T-cell (primary cell): ENCODE measurements around the gene IL17RE. TPM values are rescaled to one million over a fixed set of nuclear protein-coding genes. Genes with fewer than 3 reads are reported as not detected.
"Not testable (repeated sequence)": the region's sequence is repeated elsewhere in the genome, so short reads cannot be mapped to it uniquely, and the experiment has no call there.

Experiments
- ATAC-seq, 4 experiments: fragments of 200-7000 bp in 3 of 4; fragments of 150-1000 bp in 1 of 4; cut with Tn5 transposase; replicated peaks in 1 of 4; 1 replicate in 3 of 4; 2 replicates in 1 of 4; pipeline ENCODE4 v1.10.0; 2021; ENCODE audit warnings: moderate library complexity in 3 of 4, mild to moderate bottlenecking in 2 of 4, moderate number of reproducible peaks in 1 of 4
- CTCF ChIA-PET, 2 donors: fragments of 300-600 bp; sonication (Branson Sonifier 250); formaldehyde crosslinking; loops; one replicate each; lab custom pipeline; 2022; ENCODE audit warnings: antibody characterized with exemption in 2 of 2; lab: Charles Lee
- POLR2A ChIA-PET, 2 donors: fragments of 300-600 bp; sonication (Branson Sonifier 250); formaldehyde crosslinking; loops; one replicate each; lab custom pipeline; 2022; ENCODE audit warnings: antibody characterized with exemption in 2 of 2; lab: Charles Lee
- DNase-seq, 35 experiments: peaks; one replicate each; pipeline versions ENCODE4 v3.0.0 to v3.0.0-alpha.2; 2013 to 2023
- H3K27ac ChIP-seq: one replicate; pipeline ENCODE4 v1.5.1; 2013; ENCODE audit warnings: low read length
- H3K27me3 ChIP-seq, 2 experiments: replicated peaks in 1 of 2; 1 replicate in 1 of 2; 2 replicates in 1 of 2; pipeline versions ENCODE4 v1.6.1 to v1.7.0; 2013; ENCODE audit warnings: low read length in 1 of 2, mixed read lengths in 1 of 2; ENCODE audit not compliant: control insufficient read depth in 2 of 2, insufficient read depth in 2 of 2; ENCODE audit errors: extremely low read depth in 1 of 2
- H3K36me3 ChIP-seq, 2 donors: 1 replicate in 1 of 2; 2 replicates in 1 of 2; pipeline versions ENCODE4 v1.6.1 to v1.7.0; 2013; ENCODE audit warnings: low read length in 1 of 2; ENCODE audit not compliant: control insufficient read depth in 2 of 2, insufficient read depth in 1 of 2; ENCODE audit errors: extremely low read depth in 1 of 2
- H3K4me1 ChIP-seq, 2 experiments: 1 replicate in 1 of 2; 2 replicates in 1 of 2; pipeline versions ENCODE4 v1.6.1 to v1.7.0; 2013; ENCODE audit warnings: low read length in 2 of 2, mixed read lengths in 1 of 2; ENCODE audit not compliant: insufficient read depth in 2 of 2, control insufficient read depth in 1 of 2; ENCODE audit errors: extremely low read depth in 1 of 2
- H3K4me3 ChIP-seq, 2 donors: 1 replicate in 1 of 2; 2 replicates in 1 of 2; pipeline versions ENCODE4 v1.5.1 to v1.7.0; 2013; ENCODE audit warnings: mild to moderate bottlenecking in 2 of 2, low read length in 1 of 2, moderate library complexity in 1 of 2; ENCODE audit not compliant: control insufficient read depth in 1 of 2; ENCODE audit errors: extremely low read depth in 1 of 2
- H3K9me3 ChIP-seq: 2 replicates; pipeline ENCODE4 v1.7.0; 2013
- H3K27ac Mint-ChIP-seq, 2 donors: one replicate each; pipeline ENCODE4 v1.8.0; 2020 to 2021; ENCODE audit warnings: mild to moderate bottlenecking in 2 of 2, mixed read lengths in 2 of 2
- H3K27me3 Mint-ChIP-seq, 2 donors: one replicate each; pipeline ENCODE4 v1.8.0; 2021 to 2022; ENCODE audit warnings: mixed read lengths in 2 of 2
- H3K36me3 Mint-ChIP-seq: one replicate; pipeline ENCODE4 v1.8.0; 2021; ENCODE audit warnings: mixed read lengths
- H3K4me1 Mint-ChIP-seq, 3 donors: one replicate each; pipeline ENCODE4 v1.8.0; 2020 to 2022; ENCODE audit warnings: mixed read lengths in 3 of 3, mild to moderate bottlenecking in 1 of 3
- H3K4me3 Mint-ChIP-seq, 3 donors: one replicate each; pipeline ENCODE4 v1.8.0; 2020 to 2022; ENCODE audit warnings: mild to moderate bottlenecking in 3 of 3, mixed read lengths in 3 of 3, moderate library complexity in 3 of 3
- H3K9me3 Mint-ChIP-seq, 3 donors: one replicate each; pipeline ENCODE4 v1.8.0; 2020 to 2022; ENCODE audit warnings: mixed read lengths in 3 of 3
- WGBS: methylation state at CpG from one replicate; pipeline ENCODE4 v1.1.5; 2013; ENCODE audit warnings: missing lambda C conversion rate; ENCODE audit not compliant: insufficient coverage; 5-methylcytosine and 5-hydroxymethylcytosine counted together
- total RNA-seq, 35 experiments: library from RNA in 6 of 35; stranded (reverse) in 6 of 35; fragments of 120-200 nt in 1 of 35; gene quantifications; one replicate each; pipeline versions ENCODE4 v1.2.1 to v1.2.4 and lab custom pipeline; 2013 to 2026

The IL17RE gene
- total RNA-seq, 5 donors from 2014 or later (not counting 1 experiment from before 2014, with no cell fraction given), result 0.68 to 5.1 (median 1.9) TPM

GRCh38 chr3:9938966-9939365 is 36.3 kb downstream of the IL17RE start:
- DNase-seq, result no peak
- POLR2A ChIA-PET, result no interaction called here

GRCh38 chr3:9939906-9940305 is 37.3 kb downstream of the IL17RE start:
- WGBS, result no CpG with 5 or more reads among the region's 32 CpGs

More at GRCh38 chr3:9938966-9939365, 36.3 kb downstream of the IL17RE start:
- peaks cover 21 to 24% (median 22%) of the 10 kb centered on the region in 3 donors for H3K4me1 Mint-ChIP-seq
- no peaks in the 10 kb centered on the region for H3K27me3 ChIP-seq
- H3K36me3 ChIP-seq, result peaks cover 8 to 34% of the 10 kb centered on the region in 2 donors
- H3K27me3 Mint-ChIP-seq, result no peaks in the 10 kb centered on the region
- peaks cover 30% of the 10 kb centered on the region for H3K36me3 Mint-ChIP-seq
- no peak overlapping the region for H3K27ac Mint-ChIP-seq
- no peaks in the 10 kb centered on the region for H3K9me3 ChIP-seq
- CTCF ChIA-PET, result no interaction called here
- peaks cover 13 to 21% of the 10 kb centered on the region in 2 experiments for H3K4me1 ChIP-seq
- H3K4me3 ChIP-seq, result no peak overlapping the region
- WGBS, result no CpG with 5 or more reads among the region's 2 CpGs
- no peak overlapping the region for H3K27ac ChIP-seq
- no peak overlapping the region for H3K4me3 Mint-ChIP-seq
- no peaks in the 10 kb centered on the region for H3K9me3 Mint-ChIP-seq
- ATAC-seq, result no peak

GRCh38 chr3:9940746-9941145 is 38.1 kb downstream of the IL17RE start:
- no peak overlapping the region for H3K27ac ChIP-seq
- ATAC-seq (no peak), DNase-seq (no peak)
- Mint-ChIP-seq H3K27me3 (no peaks in the 10 kb centered on the region), H3K4me1 (peaks cover 4 to 8% (median 7%) of the 10 kb centered on the region in 3 donors), H3K9me3 (no peaks in the 10 kb centered on the region), H3K4me3 (no peak overlapping the region), H3K36me3 (peaks cover 21% of the 10 kb centered on the region), H3K27ac (no peak overlapping the region)
- peaks cover 0 to 4% of the 10 kb centered on the region in 2 experiments for H3K4me1 ChIP-seq
- 97% methylated on average over 9 of the region's 10 CpGs for WGBS
- POLR2A ChIA-PET, result no interaction called here
- peaks cover 8 to 34% of the 10 kb centered on the region in 2 donors for H3K36me3 ChIP-seq
- no peaks in the 10 kb centered on the region for H3K9me3 ChIP-seq
- no peak overlapping the region for H3K4me3 ChIP-seq
- CTCF ChIA-PET, result no interaction called here
- no peaks in the 10 kb centered on the region for H3K27me3 ChIP-seq

More at GRCh38 chr3:9939906-9940305, 37.3 kb downstream of the IL17RE start:
- H3K4me3 Mint-ChIP-seq, H3K27me3 Mint-ChIP-seq, H3K9me3 Mint-ChIP-seq, POLR2A ChIA-PET, ATAC-seq, H3K27ac ChIP-seq, H3K27me3 ChIP-seq, DNase-seq, CTCF ChIA-PET, H3K9me3 ChIP-seq, H3K4me3 ChIP-seq, H3K27ac Mint-ChIP-seq: not testable (repeated sequence)
- Mint-ChIP-seq H3K4me1 (peaks cover 12 to 15% (median 14%) of the 10 kb centered on the region in 3 donors), H3K36me3 (peaks cover 29% of the 10 kb centered on the region)
- peaks cover 5 to 11% of the 10 kb centered on the region in 2 experiments for H3K4me1 ChIP-seq
- peaks cover 8 to 34% of the 10 kb centered on the region in 2 donors for H3K36me3 ChIP-seq

- H3K9me3 ChIP-seq, result no peaks in the 10 kb centered on the region
- ChIA-PET POLR2A (no interaction called here), CTCF (interaction anchor here (0.5 to 1.3 kb wide), 3 partner anchors 9 to 21 kb away, joined by 4 read pairs; partner anchors contain the start of gene CRELD1 (in 1 of the 2))
- Mint-ChIP-seq H3K4me1 (peaks cover 0 to 4% (median 4%) of the 10 kb centered on the region in 3 donors), H3K27ac (peak overlapping the region in 1 of 2 donors; percentile 28), H3K4me3 (no peak overlapping the region), H3K27me3 (no peaks in the 10 kb centered on the region), H3K9me3 (no peaks in the 10 kb centered on the region), H3K36me3 (peaks cover 13% of the 10 kb centered on the region)
- ATAC-seq (no peak), DNase-seq (no peak)
- 86% methylated on average over 1 of the region's 4 CpGs for WGBS
- no peak overlapping the region for H3K27ac ChIP-seq
- no peak overlapping the region for H3K4me3 ChIP-seq
- no peaks in the 10 kb centered on the region for H3K27me3 ChIP-seq
- peaks cover 0 to 10% of the 10 kb centered on the region in 2 experiments for H3K4me1 ChIP-seq
- peaks cover 8 to 27% of the 10 kb centered on the region in 2 donors for H3K36me3 ChIP-seq
Observed at GRCh38 chr3:9942164-9942563, 39.5 kb downstream of the IL17RE start.

GRCh38 chr3:9942934-9943690 is 40.5 kb downstream of the IL17RE start:
- 92% methylated on average over 10 of the region's 11 CpGs for WGBS
- no peak overlapping the region for H3K4me3 ChIP-seq
- no peaks in the 10 kb centered on the region for H3K9me3 Mint-ChIP-seq
- ChIA-PET POLR2A (no interaction called here), CTCF (interaction anchor here in 1 of 2 donors (0.5 to 1.3 kb wide), 2 partner anchors 10 to 20 kb away, joined by 4 read pairs; no protein-coding TSS in a partner anchor)
- peaks cover 11% of the 10 kb centered on the region for H3K36me3 Mint-ChIP-seq
- peak overlapping the region in 1 of 2 donors; percentile 52 for H3K27ac Mint-ChIP-seq
- H3K36me3 ChIP-seq, result peaks cover 8 to 18% of the 10 kb centered on the region in 2 donors
- H3K27me3 Mint-ChIP-seq, result no peaks in the 10 kb centered on the region
- H3K27me3 ChIP-seq, result no peaks in the 10 kb centered on the region
- ATAC-seq (no peak), DNase-seq (no peak)
- no peak overlapping the region for H3K27ac ChIP-seq
- H3K4me1 ChIP-seq, result peaks cover 0 to 10% of the 10 kb centered on the region in 2 experiments
- no peak overlapping the region for H3K4me3 Mint-ChIP-seq
- peaks cover 0 to 4% (median 4%) of the 10 kb centered on the region in 3 donors for H3K4me1 Mint-ChIP-seq
- H3K9me3 ChIP-seq, result no peaks in the 10 kb centered on the region

GRCh38 chr3:9944271-9944670 is 41.6 kb downstream of the IL17RE start:
- Histone ChIP-seq H3K27ac (no peak overlapping the region), H3K36me3 (peaks cover 8 to 16% of the 10 kb centered on the region in 2 donors), H3K4me3 (no peak overlapping the region), H3K9me3 (no peaks in the 10 kb centered on the region), H3K27me3 (no peaks in the 10 kb centered on the region), H3K4me1 (peaks cover 0 to 10% of the 10 kb centered on the region in 2 experiments)
- DNase-seq, result no peak
- ChIA-PET POLR2A (interaction anchor here in 1 of 2 donors (0.5 kb wide), 1 partner anchor 10 kb away, joined by 4 read pairs; no protein-coding TSS in a partner anchor), CTCF (interaction anchor here (1.0 to 1.2 kb wide), 2 partner anchors 11 to 12 kb away, joined by 3 to 4 read pairs; partner anchors contain the start of gene CRELD1 (in 1 of the 2))
- Mint-ChIP-seq H3K4me3 (no peak overlapping the region), H3K9me3 (no peaks in the 10 kb centered on the region), H3K27me3 (no peaks in the 10 kb centered on the region), H3K36me3 (peaks cover 11% of the 10 kb centered on the region), H3K4me1 (peaks cover 0 to 4% (median 4%) of the 10 kb centered on the region in 3 donors), H3K27ac (no peak overlapping the region)
- WGBS, result 93% methylated on average over 8 of the region's 11 CpGs
- ATAC-seq, result no peak
